B cell (primary cell): ENCODE results near the gene HIGD1A. TPM values are rescaled to one million over a fixed set of nuclear protein-coding genes. Genes with fewer than 3 reads are reported as not detected.

Experiments
- ATAC-seq: fragments of 200-7000 bp; cut with Tn5 transposase; one replicate; pipeline ENCODE4 v1.10.0; 2021; ENCODE audit warnings: low read depth, mild to moderate bottlenecking, moderate number of reproducible peaks, moderate library complexity
- CTCF ChIA-PET: fragments of 350-600 bp; sonication (Branson Sonifier 250); formaldehyde crosslinking; loops from one replicate; lab custom pipeline; 2021; ENCODE audit warnings: antibody characterized with exemption, inconsistent platforms; lab: Charles Lee
- POLR2A ChIA-PET: fragments of 350-600 bp; sonication (Branson Sonifier 250); formaldehyde crosslinking; loops from one replicate; lab custom pipeline; 2021; ENCODE audit warnings: antibody characterized with exemption; lab: Charles Lee
- DNase-seq: peaks from one replicate; pipeline ENCODE4 v3.0.0; 2013
- H2AFZ ChIP-seq: 2 replicates; pipeline ENCODE4 v1.6.1; 2012; ENCODE audit warnings: mild to moderate bottlenecking, low read depth, low read length; ENCODE audit not compliant: insufficient read depth, poor library complexity, severe bottlenecking
- H3K27ac ChIP-seq, 2 donors: 1 replicate in 1 of 2; 2 replicates in 1 of 2; pipeline ENCODE4 v1.5.1; 2012 to 2013; ENCODE audit warnings: low read length in 2 of 2, mild to moderate bottlenecking in 2 of 2, moderate library complexity in 1 of 2
- H3K27me3 ChIP-seq, 4 experiments: fragments of 200-600 bp in 1 of 4; sonication (generic) in 1 of 4; replicated peaks in 1 of 4; 1 replicate in 2 of 4; 2 replicates in 2 of 4; pipeline versions ENCODE4 v1.6.1 to v1.7.0; 2013 to 2016; ENCODE audit warnings: low read length in 3 of 4, mild to moderate bottlenecking in 2 of 4, mixed read lengths in 1 of 4, moderate library complexity in 1 of 4; ENCODE audit not compliant: insufficient read depth in 4 of 4, control insufficient read depth in 3 of 4; ENCODE audit errors: control extremely low read depth in 1 of 4
- H3K36me3 ChIP-seq, 2 experiments: replicated peaks in 1 of 2; 1 replicate in 1 of 2; 2 replicates in 1 of 2; pipeline versions ENCODE4 v1.6.1 to v1.7.1; 2013; ENCODE audit warnings: low read length in 1 of 2; ENCODE audit not compliant: insufficient read depth in 2 of 2, control insufficient read depth in 1 of 2; ENCODE audit errors: control extremely low read depth in 1 of 2, extremely low read depth in 1 of 2
- H3K4me1 ChIP-seq, 2 donors: fragments of 200-600 bp in 1 of 2; sonication (generic) in 1 of 2; 1 replicate in 1 of 2; 2 replicates in 1 of 2; pipeline versions ENCODE4 v1.5.1 to v1.6.1; 2013 to 2017; ENCODE audit warnings: low read length in 2 of 2; ENCODE audit not compliant: control insufficient read depth in 2 of 2, insufficient read depth in 2 of 2
- H3K4me2 ChIP-seq: replicated peaks from 2 replicates; pipeline ENCODE3; 2012; ENCODE audit warnings: mild to moderate bottlenecking, low read depth, low read length; ENCODE audit not compliant: poor library complexity, severe bottlenecking
- H3K4me3 ChIP-seq, 5 experiments: fragments of 200-600 bp in 1 of 5; sonication (generic) in 1 of 5; 1 replicate in 3 of 5; 2 replicates in 2 of 5; pipeline versions ENCODE4 v1.5.1 to v1.7.0; 2011 to 2016; ENCODE audit warnings: low read length in 4 of 5, mild to moderate bottlenecking in 4 of 5, low read depth in 2 of 5, control low read depth in 1 of 5, moderate library complexity in 1 of 5; ENCODE audit not compliant: insufficient read depth in 1 of 5; ENCODE audit errors: control extremely low read depth in 1 of 5, extremely low read depth in 1 of 5
- H3K79me2 ChIP-seq: fragments of 200-600 bp; sonication (generic); one replicate; pipeline ENCODE4 v1.6.0; 2016; ENCODE audit warnings: low read length; ENCODE audit not compliant: control insufficient read depth, insufficient read depth
- H3K9ac ChIP-seq: fragments of 200-600 bp; sonication (generic); 2 replicates; pipeline ENCODE4 v1.6.1; 2017; ENCODE audit warnings: mild to moderate bottlenecking, low read length, moderate library complexity
- H3K9me3 ChIP-seq, 3 donors: one replicate each; pipeline versions ENCODE4 v1.6.1 to v1.7.1; 2013; ENCODE audit warnings: low read length in 2 of 3; ENCODE audit not compliant: control insufficient read depth in 2 of 3, insufficient read depth in 1 of 3; ENCODE audit errors: control extremely low read depth in 1 of 3
- H4K20me1 ChIP-seq: 2 replicates; pipeline ENCODE4 v1.6.0; 2012; ENCODE audit warnings: mild to moderate bottlenecking, low read length; ENCODE audit not compliant: insufficient read depth, control insufficient read depth, poor library complexity, severe bottlenecking
- H3K27ac Mint-ChIP-seq: one replicate; pipeline ENCODE4 v1.8.0; 2021; ENCODE audit warnings: mixed read lengths
- H3K27me3 Mint-ChIP-seq: one replicate; pipeline ENCODE4 v1.8.0; 2021; ENCODE audit warnings: mixed read lengths
- H3K4me1 Mint-ChIP-seq: one replicate; pipeline ENCODE4 v1.8.0; 2021; ENCODE audit warnings: mixed read lengths
- H3K4me3 Mint-ChIP-seq: one replicate; pipeline ENCODE4 v1.8.0; 2021; ENCODE audit warnings: mixed read lengths
- H3K9me3 Mint-ChIP-seq: one replicate; pipeline ENCODE4 v1.8.0; 2022; ENCODE audit warnings: mixed read lengths; ENCODE audit not compliant: insufficient read depth
- CTCF ChIP-seq: fragments of 200-600 bp; IDR thresholded peaks from one replicate; pipeline ENCODE4 v1.8.0; 2022; ENCODE audit warnings: antibody characterized with exemption, mild to moderate bottlenecking
- EZH2 ChIP-seq: IDR thresholded peaks from 2 replicates; pipeline ENCODE4 v1.6.1; 2012; ENCODE audit warnings: borderline replicate concordance, low read depth, mild to moderate bottlenecking, moderate library complexity, low read length; ENCODE audit not compliant: insufficient read depth, poor library complexity, severe bottlenecking
- WGBS: methylation state at CpG from one replicate; pipeline ENCODE4 v1.1.5; 2013; ENCODE audit warnings: missing lambda C conversion rate; ENCODE audit not compliant: insufficient coverage; 5-methylcytosine and 5-hydroxymethylcytosine counted together
- intact Hi-C: fragments of 100-400 bp; cut with micrococcal nuclease; formaldehyde crosslinking; loops from one replicate; pipeline ENCODE4 v1.10.0; 2022
- polyA plus RNA-seq: library from polyadenylated mRNA; depleted of rRNA; stranded (reverse); fragments of >200 nt; gene quantifications from 2 replicates; pipeline ENCODE4 v1.2.3, GENCODE V29; 2012
- total RNA-seq, 2 donors: library from RNA; stranded (reverse); fragments of 120-200 nt in 1 of 2; gene quantifications; 1 replicate in 1 of 2; 2 replicates in 1 of 2; pipeline versions ENCODE4 v1.2.3 to v1.2.4, GENCODE V29; 2013 to 2022

Gene HIGD1A
- total and polyA plus RNA-seq, 2 donors (not counting 1 experiment from before 2014, with no cell fraction given): 14.2 to 16.5 TPM

GRCh38 chr3:42852441-42852840 lies 48.2 kb upstream of the HIGD1A start:
- Histone ChIP-seq H3K9me3 (no peaks in the 10 kb centered on the region), H3K4me3 (no peak overlapping the region), H4K20me1 (no peaks in the 10 kb centered on the region), H3K27me3 (no peaks in the 10 kb centered on the region), H2AFZ (no peak overlapping the region), H3K27ac (no peak overlapping the region), H3K4me2 (no peak overlapping the region), H3K4me1 (peaks cover 18 to 21% of the 10 kb centered on the region in 2 donors), H3K36me3 (no peaks in the 10 kb centered on the region), H3K9ac (no peak overlapping the region), H3K79me2 (no peaks in the 10 kb centered on the region)
- DNase-seq (no peak), ATAC-seq (no peak)
- Mint-ChIP-seq H3K27ac (no peak overlapping the region), H3K4me3 (no peak overlapping the region), H3K27me3 (peaks cover 5% of the 10 kb centered on the region), H3K9me3 (no peaks in the 10 kb centered on the region), H3K4me1 (peaks cover 32% of the 10 kb centered on the region)
- intact Hi-C loops: no loop called here
- ChIA-PET POLR2A (no interaction called here), CTCF (interaction anchor here (1.2 to 2.3 kb wide), 2 partner anchors 21 to 29 kb away, joined by 5 to 7 read pairs; no protein-coding TSS in a partner anchor)
- no peak for TF ChIP-seq CTCF
- TF ChIP-seq EZH2: no peak
- WGBS: 91% methylated on average over 1 of the region's 2 CpGs

- Histone ChIP-seq H3K36me3 (no peaks in the 10 kb centered on the region), H3K4me2 (no peak overlapping the region), H3K4me1 (peaks cover 23 to 26% of the 10 kb centered on the region in 2 donors), H3K27ac (no peak overlapping the region), H3K79me2 (no peaks in the 10 kb centered on the region), H2AFZ (no peak overlapping the region), H3K9ac (no peak overlapping the region), H4K20me1 (no peaks in the 10 kb centered on the region), H3K27me3 (no peaks in the 10 kb centered on the region), H3K4me3 (no peak overlapping the region), H3K9me3 (no peaks in the 10 kb centered on the region)
- no peaks in the 10 kb centered on the region for H3K9me3 Mint-ChIP-seq
- ATAC-seq (no peak), DNase-seq (no peak)
- TF ChIP-seq CTCF (no peak), EZH2 (no peak)
- POLR2A ChIA-PET: no interaction called here
- WGBS: 92% methylated on average over 5 of the region's 6 CpGs
- no peak overlapping the region for H3K4me3 Mint-ChIP-seq
- peaks cover 37% of the 10 kb centered on the region for H3K4me1 Mint-ChIP-seq
- CTCF ChIA-PET: interaction anchor here (1.2 to 2.3 kb wide), 3 partner anchors 12 to 30 kb away, joined by 5 to 7 read pairs (median 6); no protein-coding TSS in a partner anchor
- H3K27me3 Mint-ChIP-seq: peaks cover 5% of the 10 kb centered on the region
- H3K27ac Mint-ChIP-seq: no peak overlapping the region
- intact Hi-C loops: no loop called here
Measured at GRCh38 chr3:42851228-42851834, 47.0 kb upstream of the HIGD1A start.
